ENCODE results near the gene ZBBX. TPM values are rescaled to one million over a fixed set of nuclear protein-coding genes. Genes with fewer than 3 reads are reported as not detected.

The ZBBX gene
- total and polyA plus RNA-seq, 2 experiments from 2014 or later, result 2.9 TPM

DNA sequence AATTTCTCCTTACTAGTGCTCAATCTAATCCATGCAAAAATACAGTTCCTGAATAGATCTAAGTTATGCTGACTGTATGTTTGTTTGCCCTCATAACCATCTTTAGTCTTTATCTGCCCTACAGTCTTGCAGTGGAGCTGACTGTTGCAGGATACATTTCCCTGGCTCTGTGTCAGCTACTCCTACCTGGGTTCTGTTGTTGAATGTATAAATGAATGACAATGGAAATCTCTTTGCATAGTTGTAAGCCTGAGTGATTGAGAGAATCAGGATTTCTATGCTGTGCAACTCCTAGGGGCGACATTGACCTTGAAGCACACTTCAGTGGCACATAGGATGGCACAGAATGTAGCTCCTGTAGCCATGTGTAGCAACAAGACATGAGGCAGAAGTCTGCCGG, 16.0 kb upstream of the ZBBX start:
- no peak overlapping the region for H3K27ac ChIP-seq
- TF ChIP-seq, protein P1, sequence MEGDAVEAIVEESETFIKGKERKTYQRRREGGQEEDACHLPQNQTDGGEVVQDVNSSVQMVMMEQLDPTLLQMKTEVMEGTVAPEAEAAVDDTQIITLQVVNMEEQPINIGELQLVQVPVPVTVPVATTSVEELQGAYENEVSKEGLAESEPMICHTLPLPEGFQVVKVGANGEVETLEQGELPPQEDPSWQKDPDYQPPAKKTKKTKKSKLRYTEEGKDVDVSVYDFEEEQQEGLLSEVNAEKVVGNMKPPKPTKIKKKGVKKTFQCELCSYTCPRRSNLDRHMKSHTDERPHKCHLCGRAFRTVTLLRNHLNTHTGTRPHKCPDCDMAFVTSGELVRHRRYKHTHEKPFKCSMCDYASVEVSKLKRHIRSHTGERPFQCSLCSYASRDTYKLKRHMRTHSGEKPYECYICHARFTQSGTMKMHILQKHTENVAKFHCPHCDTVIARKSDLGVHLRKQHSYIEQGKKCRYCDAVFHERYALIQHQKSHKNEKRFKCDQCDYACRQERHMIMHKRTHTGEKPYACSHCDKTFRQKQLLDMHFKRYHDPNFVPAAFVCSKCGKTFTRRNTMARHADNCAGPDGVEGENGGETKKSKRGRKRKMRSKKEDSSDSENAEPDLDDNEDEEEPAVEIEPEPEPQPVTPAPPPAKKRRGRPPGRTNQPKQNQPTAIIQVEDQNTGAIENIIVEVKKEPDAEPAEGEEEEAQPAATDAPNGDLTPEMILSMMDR (IDR thresholded peaks at IDR 0.05; ENCODE audit: low read depth, low read length), result no peak
- H3K4me3 ChIP-seq, result no peak overlapping the region
- H3K9me3 ChIP-seq (ENCODE audit: low read depth), result no peaks in the 10 kb centered on the region
- DNase-seq (ENCODE audit: low read depth in 1 of 2, low spot score in 1 of 2), result no peak
- no peaks in the 10 kb centered on the region for H3K27me3 ChIP-seq
- no peaks in the 10 kb centered on the region for H3K4me1 ChIP-seq (ENCODE audit: low read depth)
- H3K36me3 ChIP-seq, result no peaks in the 10 kb centered on the region

GRCh38 chr3:167394003-167394402, 13.9 kb upstream of the ZBBX start:
- Histone ChIP-seq H3K36me3 (no peaks in the 10 kb centered on the region), H3K4me1 (ENCODE audit: low read depth) (no peaks in the 10 kb centered on the region), H3K27ac (no peak overlapping the region), H3K9me3 (ENCODE audit: low read depth) (no peaks in the 10 kb centered on the region), H3K27me3 (no peaks in the 10 kb centered on the region), H3K4me3 (no peak overlapping the region)
- no peak for DNase-seq (ENCODE audit: low read depth in 1 of 2, low spot score in 1 of 2)
- TF ChIP-seq, protein P1 (IDR thresholded peaks at IDR 0.05; ENCODE audit: low read depth, low read length), result no peak

GRCh38 chr3:167382155-167382554, 2.1 kb upstream of the ZBBX start:
- Histone ChIP-seq H3K27me3 (no peaks in the 10 kb centered on the region), H3K9me3 (ENCODE audit: low read depth) (no peaks in the 10 kb centered on the region), H3K4me3 (no peak overlapping the region), H3K4me1 (ENCODE audit: low read depth) (no peaks in the 10 kb centered on the region), H3K27ac (no peak overlapping the region), H3K36me3 (no peaks in the 10 kb centered on the region)
- TF ChIP-seq, protein P1 (IDR thresholded peaks at IDR 0.05; ENCODE audit: low read depth, low read length), result no peak
- no peak for DNase-seq (ENCODE audit: low read depth in 1 of 2, low spot score in 1 of 2)

GRCh38 chr3:167375478-167375877, 4.6 kb downstream of the ZBBX start:
- H3K4me3 ChIP-seq, result no peak overlapping the region
- no peaks in the 10 kb centered on the region for H3K9me3 ChIP-seq (ENCODE audit: low read depth)
- TF ChIP-seq, protein P1 (IDR thresholded peaks at IDR 0.05; ENCODE audit: low read depth, low read length), result no peak
- DNase-seq (ENCODE audit: low read depth in 1 of 2, low spot score in 1 of 2), result no peak
- no peak overlapping the region for H3K27ac ChIP-seq
- H3K27me3 ChIP-seq, result no peaks in the 10 kb centered on the region
- no peaks in the 10 kb centered on the region for H3K36me3 ChIP-seq
- H3K4me1 ChIP-seq (ENCODE audit: low read depth), result no peaks in the 10 kb centered on the region

DNA sequence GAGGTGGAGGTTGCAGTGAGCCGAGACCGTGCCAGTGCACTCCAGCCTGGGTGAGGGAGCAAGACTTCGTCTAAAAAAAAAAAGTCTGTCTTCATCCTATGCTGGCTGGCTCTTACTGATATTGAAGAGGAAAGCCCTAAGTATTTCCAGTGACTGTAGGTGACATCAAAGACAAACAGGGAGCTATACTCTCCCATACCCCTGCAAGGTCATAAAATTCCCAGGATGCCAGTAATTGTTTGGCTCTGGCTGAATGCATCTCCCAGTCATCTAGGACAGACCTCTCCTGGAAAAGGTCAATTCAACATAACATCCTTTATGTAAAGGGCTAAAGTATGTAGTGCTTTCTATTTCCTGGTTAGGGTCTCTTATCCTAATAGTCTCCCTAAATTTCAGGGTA, 8.0 kb downstream of the ZBBX start:
- TF ChIP-seq, protein P1 (IDR thresholded peaks at IDR 0.05; ENCODE audit: low read depth, low read length), result no peak
- H3K27me3 ChIP-seq, result no peaks in the 10 kb centered on the region
- no peaks in the 10 kb centered on the region for H3K9me3 ChIP-seq (ENCODE audit: low read depth)
- H3K4me1 ChIP-seq (ENCODE audit: low read depth), result no peaks in the 10 kb centered on the region
- no peak overlapping the region for H3K4me3 ChIP-seq
- H3K27ac ChIP-seq, result no peak overlapping the region
- peak in 1 of 2 donors; percentile 11 for DNase-seq (ENCODE audit: low read depth in 1 of 2, low spot score in 1 of 2)
- H3K36me3 ChIP-seq, result no peaks in the 10 kb centered on the region

GRCh38 chr3:167361948-167362347, 18.1 kb downstream of the ZBBX start:
- H3K27me3 ChIP-seq, result no peaks in the 10 kb centered on the region
- no peaks in the 10 kb centered on the region for H3K36me3 ChIP-seq
- TF ChIP-seq, protein P1 (IDR thresholded peaks at IDR 0.05; ENCODE audit: low read depth, low read length), result no peak
- H3K4me1 ChIP-seq (ENCODE audit: low read depth), result no peaks in the 10 kb centered on the region
- no peak for DNase-seq (ENCODE audit: low read depth in 1 of 2, low spot score in 1 of 2)
- H3K27ac ChIP-seq, result no peak overlapping the region
- H3K4me3 ChIP-seq, result no peak overlapping the region
- H3K9me3 ChIP-seq (ENCODE audit: low read depth), result no peaks in the 10 kb centered on the region

All from cardiac muscle cell (in vitro differentiated cells and primary cell).